Bronchial epithelial cell (primary cell): ENCODE data around the gene HMCN1. TPM values are rescaled to one million over a fixed set of nuclear protein-coding genes. Genes with fewer than 3 reads are reported as not detected.

ENCODE experiments used
- DNase-seq: peaks from one replicate; pipeline ENCODE4 v3.0.0-alpha.2; 2010; ENCODE audit warnings: low read depth
- FAIRE-seq: peaks from 2 replicates; lab custom pipeline; 2011; peaks lifted over from hg19 to GRCh38; lab: Jason Lieb, UNC
- H3K27me3 ChIP-seq: 2 replicates; pipeline ENCODE4 v1.5.1; 2011; ENCODE audit warnings: low read length; ENCODE audit not compliant: control insufficient read depth, insufficient read depth
- H3K36me3 ChIP-seq: 2 replicates; pipeline ENCODE4 v1.5.1; 2011; ENCODE audit warnings: low read length; ENCODE audit not compliant: control insufficient read depth, insufficient read depth
- H3K4me3 ChIP-seq: 2 replicates; pipeline ENCODE4 v1.5.1; 2011; ENCODE audit warnings: mild to moderate bottlenecking, low read depth, low read length, control low read depth
- CTCF ChIP-seq: IDR thresholded peaks from 2 replicates; pipeline ENCODE4 v1.5.1; 2011; ENCODE audit warnings: mild to moderate bottlenecking, moderate library complexity, low read length, control low read depth, inconsistent platforms; ENCODE audit not compliant: insufficient read depth, severe bottlenecking
- total RNA-seq: library from RNA; depleted of rRNA; stranded (reverse); fragments of >200 nt; gene quantifications from 2 replicates; pipeline ENCODE4 v1.2.1, GENCODE V29; 2014

Gene HMCN1
- total RNA-seq, 1 donor from 2014 or later = 1.1 TPM

- TF ChIP-seq CTCF = no peak
- Histone ChIP-seq H3K36me3 (no peaks in the 10 kb centered on the region), H3K27me3 (no peaks in the 10 kb centered on the region), H3K4me3 (no peak overlapping the region)
- DNase-seq (no peak), FAIRE-seq (no peak)
Observed at GRCh38 chr1:185843986-185844385, 109.8 kb downstream of the HMCN1 start.

GRCh38 chr1:185846672-185847444, 112.7 kb downstream of the HMCN1 start:
- Histone ChIP-seq H3K27me3 (no peaks in the 10 kb centered on the region), H3K4me3 (no peak overlapping the region), H3K36me3 (no peaks in the 10 kb centered on the region)
- no peak for TF ChIP-seq CTCF
- FAIRE-seq (no peak), DNase-seq (peak; percentile 43)

GRCh38 chr1:185849014-185849413, 114.8 kb downstream of the HMCN1 start:
- TF ChIP-seq CTCF = no peak
- FAIRE-seq (no peak), DNase-seq (no peak)
- no peak overlapping the region for H3K4me3 ChIP-seq
- no peaks in the 10 kb centered on the region for H3K27me3 ChIP-seq
- H3K36me3 ChIP-seq = no peaks in the 10 kb centered on the region

- no peaks in the 10 kb centered on the region for H3K36me3 ChIP-seq
- TF ChIP-seq CTCF = no peak
- H3K27me3 ChIP-seq = no peaks in the 10 kb centered on the region
- FAIRE-seq (no peak), DNase-seq (peak; percentile 58)
- no peak overlapping the region for H3K4me3 ChIP-seq
Observed at GRCh38 chr1:185850366-185850765, 116.2 kb downstream of the HMCN1 start.

- peak; percentile 81 for DNase-seq
- H3K36me3 ChIP-seq = no peaks in the 10 kb centered on the region
- H3K4me3 ChIP-seq = no peak overlapping the region
- FAIRE-seq = no peak
- no peak for TF ChIP-seq CTCF
- no peaks in the 10 kb centered on the region for H3K27me3 ChIP-seq
Observed at GRCh38 chr1:185853739-185854138, 119.5 kb downstream of the HMCN1 start.

- DNase-seq (no peak), FAIRE-seq (no peak)
- Histone ChIP-seq H3K36me3 (no peaks in the 10 kb centered on the region), H3K27me3 (no peaks in the 10 kb centered on the region), H3K4me3 (no peak overlapping the region)
- TF ChIP-seq CTCF = no peak
Observed at GRCh38 chr1:185856482-185856881, 122.3 kb downstream of the HMCN1 start.
